G401 (cell line): ENCODE measurements around the gene OLA1. TPM values are rescaled to one million over a fixed set of nuclear protein-coding genes. Genes with fewer than 3 reads are reported as not detected.
A peak's percentile ranks its signal among the peaks of the same experiment; 100 is the strongest.

Experiments used
- DNase-seq: peaks from one replicate; pipeline ENCODE4 v3.0.0-alpha.2; 2015; ENCODE audit warnings: low spot score
- in situ Hi-C: cut with HindIII; loops from 2 replicates; pipeline ENCODE4 v1.10.0; 2016; ENCODE audit warnings: low sequenced_read_pairs, mixed read lengths
- total RNA-seq: library from RNA; depleted of rRNA; stranded (reverse); fragments of >200 nt; shearing (Covaris generic); gene quantifications from 2 replicates; pipeline ENCODE4 v1.2.3, GENCODE V29; 2014

Gene OLA1
- total RNA-seq, 1 experiment from 2014 or later, result 250 TPM

DNA sequence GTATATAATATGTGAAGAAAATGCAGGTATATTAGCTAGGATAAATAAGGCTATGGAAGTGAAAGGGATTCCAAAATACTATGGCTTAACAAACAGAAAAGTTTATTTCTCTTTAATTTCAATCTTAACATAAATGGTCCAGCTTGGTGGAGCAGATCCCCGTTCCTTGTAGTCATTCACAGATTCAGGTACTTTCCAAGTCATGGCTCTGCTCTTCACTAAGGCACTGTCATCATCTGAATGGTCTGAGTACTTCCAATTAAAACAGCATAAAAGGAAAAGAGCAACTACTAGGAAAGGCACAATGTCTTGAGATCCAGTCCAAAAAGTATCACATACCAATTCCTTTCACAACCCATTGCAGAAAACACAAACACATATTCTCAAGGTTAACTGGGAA, 63.4 kb downstream of the OLA1 start:
- in situ Hi-C loops, result no loop called here
- DNase-seq, result no peak

- no peak for DNase-seq
- in situ Hi-C loops, result no loop called here
Measured at GRCh38 chr2:174184504-174184903, 63.8 kb downstream of the OLA1 start.

- in situ Hi-C loops, result no loop called here
- DNase-seq, result no peak
Measured at GRCh38 chr2:174183076-174183475, 65.3 kb downstream of the OLA1 start.

GRCh38 chr2:174181368-174181767, 67.0 kb downstream of the OLA1 start:
- in situ Hi-C loops, result no loop called here
- no peak for DNase-seq

GRCh38 chr2:174180726-174181236, 67.6 kb downstream of the OLA1 start:
- in situ Hi-C loops, result no loop called here
- no peak for DNase-seq

GRCh38 chr2:174180165-174180724, 68.1 kb downstream of the OLA1 start:
- peak; percentile 11 for DNase-seq

DNA sequence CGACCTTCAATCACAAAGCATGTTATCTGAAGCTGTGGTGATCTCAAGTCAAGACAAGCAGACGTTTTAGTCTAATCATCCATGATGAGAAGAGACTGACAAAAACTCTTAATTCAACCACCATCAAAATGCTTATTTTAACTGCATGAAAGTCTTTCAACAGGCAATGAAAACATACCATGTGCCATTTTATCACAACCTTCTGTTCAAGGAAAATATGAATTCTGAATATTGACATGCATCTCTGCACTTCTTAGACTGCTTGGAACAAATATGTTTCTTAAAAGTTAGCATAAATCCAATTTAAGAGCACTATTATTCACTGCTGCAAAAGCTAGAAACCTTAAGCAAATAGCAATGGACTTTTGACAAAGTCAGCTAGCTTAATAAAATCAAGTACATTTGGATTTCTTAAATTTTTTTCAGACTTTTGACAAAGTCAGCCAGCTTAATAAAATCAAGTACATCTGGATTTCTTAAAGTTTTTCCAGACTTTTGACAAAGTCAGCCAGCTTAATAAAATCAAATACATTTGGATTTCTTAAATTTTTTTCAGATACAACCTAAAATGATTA, 70.9 kb downstream of the OLA1 start:
- DNase-seq, result no peak
- in situ Hi-C loops, result no loop called here

More at GRCh38 chr2:174180165-174180724, 68.1 kb downstream of the OLA1 start:
- in situ Hi-C loops, result no loop called here

DNA sequence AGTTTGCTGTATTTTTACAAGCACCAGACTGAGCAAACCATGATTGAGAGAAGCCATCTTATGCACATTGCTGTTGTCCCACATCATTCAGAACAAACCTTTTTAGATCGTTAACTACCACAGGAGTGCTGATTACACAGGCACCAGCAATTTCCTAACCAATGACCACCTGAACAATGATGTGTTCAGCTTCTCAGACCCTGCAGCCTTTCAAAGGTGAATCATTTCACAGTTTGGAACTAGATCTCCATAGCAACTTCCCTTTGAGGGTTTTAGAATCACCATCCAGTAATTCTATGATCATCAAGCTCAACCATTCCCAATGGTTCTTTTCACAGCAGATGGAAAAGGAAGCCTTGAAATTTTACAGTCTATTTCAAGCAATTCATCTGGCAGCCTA, 71.4 kb downstream of the OLA1 start:
- in situ Hi-C loops, result no loop called here
- DNase-seq, result no peak

GRCh38 chr2:174174741-174175140, 73.6 kb downstream of the OLA1 start:
- in situ Hi-C loops, result no loop called here
- no peak for DNase-seq

- in situ Hi-C loops, result no loop called here
- no peak for DNase-seq
Measured at GRCh38 chr2:174172802-174173355, 75.5 kb downstream of the OLA1 start.

DNA sequence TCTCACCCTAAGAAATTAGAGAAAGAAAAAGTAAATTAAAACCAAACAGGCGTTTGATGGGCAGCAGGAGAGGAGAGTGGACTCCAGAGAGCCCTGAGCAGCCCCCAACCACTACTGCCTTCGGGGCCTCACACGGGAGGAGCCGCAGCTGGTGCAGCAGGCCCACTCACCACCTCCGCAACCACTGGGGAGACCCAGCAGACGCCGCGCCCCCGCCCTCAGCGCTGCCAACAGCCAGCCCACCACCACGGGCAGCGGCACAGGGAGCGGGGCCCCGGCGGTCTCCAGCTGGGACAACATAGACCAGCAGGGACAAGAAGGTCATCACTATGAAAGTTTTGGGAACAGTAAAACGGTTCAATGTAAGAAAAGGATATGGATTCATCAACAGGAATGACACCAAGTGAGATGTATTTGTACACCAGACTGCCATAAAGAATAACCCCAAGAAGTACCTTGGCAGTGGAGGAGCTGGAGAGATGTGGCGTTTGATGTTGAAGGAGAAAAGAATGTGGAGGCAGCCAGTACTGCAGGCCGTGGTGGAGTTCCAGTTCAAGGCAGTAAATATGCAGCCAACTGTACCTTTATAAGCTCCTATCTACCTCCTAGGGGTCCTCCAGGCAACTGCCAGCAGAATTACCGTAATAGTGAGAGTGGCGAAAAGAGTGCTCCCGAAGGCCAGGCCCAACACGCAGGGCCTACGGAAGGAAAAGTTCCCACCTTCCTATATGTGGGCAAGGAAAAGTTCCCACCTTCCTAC, 76.5 kb downstream of the OLA1 start:
- in situ Hi-C loops, result no loop called here

GRCh38 chr2:174169372-174169771, 79.0 kb downstream of the OLA1 start:
- in situ Hi-C loops, result no loop called here

More for the DNA sequence above, 76.5 kb downstream of the OLA1 start:
- no peak for DNase-seq

GRCh38 chr2:174166261-174166660, 82.1 kb downstream of the OLA1 start:
- no peak for DNase-seq
- in situ Hi-C loops, result no loop called here

More at GRCh38 chr2:174169372-174169771, 79.0 kb downstream of the OLA1 start:
- DNase-seq, result no peak

GRCh38 chr2:174161490-174161889, 86.8 kb downstream of the OLA1 start:
- in situ Hi-C loops, result no loop called here
- no peak for DNase-seq

DNA sequence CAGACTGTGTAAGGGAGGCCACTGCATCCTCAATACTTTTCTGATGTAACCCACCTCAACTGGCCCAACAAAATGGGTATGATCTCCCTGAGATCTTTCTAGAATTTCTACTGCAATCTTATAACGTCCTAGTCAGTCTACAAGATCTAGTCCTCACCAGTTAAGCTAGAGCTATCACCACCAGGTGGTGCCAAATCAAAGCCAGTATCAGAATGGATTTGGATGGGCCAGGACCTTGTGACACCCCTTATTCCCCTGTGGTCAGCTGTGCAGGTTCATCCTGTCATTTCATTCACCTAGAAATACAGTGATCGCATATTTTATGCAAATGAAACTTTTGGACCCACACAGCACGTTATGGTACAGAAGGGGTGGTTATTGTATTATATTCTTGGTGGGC, 90.3 kb downstream of the OLA1 start:
- no peak for DNase-seq
- in situ Hi-C loops, result no loop called here

DNA sequence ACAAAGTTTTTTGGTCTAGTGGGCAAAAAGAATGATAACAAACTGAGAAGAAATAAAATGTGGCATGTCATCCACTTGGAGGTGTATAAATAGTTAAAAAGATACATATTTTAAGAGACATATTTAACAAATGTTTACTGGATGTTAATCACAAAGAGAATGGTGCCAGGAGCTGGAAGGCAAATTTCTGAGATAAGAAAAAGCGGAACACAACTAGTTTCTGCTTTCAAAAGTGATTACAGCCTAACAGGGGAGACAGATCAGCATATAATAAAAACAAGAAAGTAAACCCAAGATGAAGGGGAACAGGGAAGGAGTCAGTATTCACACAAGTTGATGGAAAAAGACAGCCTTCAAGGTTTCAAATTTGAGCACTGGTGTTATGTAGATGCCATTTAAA, 91.3 kb downstream of the OLA1 start:
- no peak for DNase-seq
- in situ Hi-C loops, result no loop called here

GRCh38 chr2:174153757-174154680, 94.3 kb downstream of the OLA1 start:
- in situ Hi-C loops, result no loop called here
- DNase-seq, result no peak

DNA sequence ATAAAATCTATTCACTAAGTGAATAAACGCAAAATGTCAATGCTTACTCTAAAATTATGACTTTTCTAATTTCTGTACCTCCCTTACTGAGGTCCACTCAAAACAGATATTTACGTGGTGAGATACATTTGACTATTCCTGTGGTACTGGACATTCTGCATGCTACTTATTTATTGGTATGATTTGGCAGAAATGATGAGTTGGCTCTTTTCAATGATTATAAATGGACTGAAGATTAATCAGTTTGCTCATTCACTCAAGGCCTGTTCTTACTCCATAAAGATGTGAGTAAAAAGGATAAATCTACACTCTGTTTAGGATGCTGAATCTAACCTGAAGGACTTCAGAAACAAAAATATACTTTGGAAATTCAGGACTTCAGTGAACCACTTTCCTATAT, 98.8 kb downstream of the OLA1 start:
- in situ Hi-C loops, result no loop called here
- DNase-seq, result no peak

DNA sequence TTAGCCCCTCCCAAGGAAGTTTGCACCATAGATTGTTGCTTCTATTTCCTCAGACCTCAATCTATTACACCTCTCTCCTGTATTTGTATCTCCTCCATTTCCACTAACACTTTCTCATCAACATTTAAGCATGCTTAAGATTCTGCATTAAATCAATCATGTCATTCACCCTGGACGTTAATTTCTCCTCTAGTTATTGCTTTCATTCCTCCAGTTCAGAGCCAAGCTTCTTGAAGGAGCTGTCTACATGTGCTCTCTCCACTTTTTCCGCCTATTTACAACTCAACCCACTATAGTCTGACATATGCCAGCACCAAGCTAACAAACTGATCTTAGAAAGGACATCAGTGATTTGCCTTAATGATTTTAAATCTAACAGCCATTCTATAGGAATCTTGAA, 99.5 kb downstream of the OLA1 start:
- DNase-seq, result no peak
- in situ Hi-C loops, result no loop called here
